ENCODE data around the gene XIRP1. TPM values are rescaled to one million over a fixed set of nuclear protein-coding genes. Genes with fewer than 3 reads are reported as not detected.

XIRP1 gene
- total RNA-seq, 2 donors from 2014 or later, result 0.14 to 4.1 TPM

Other genes starting within 250 kb of the XIRP1 start
- under 1 TPM; 0.09 to 0.21 TPM for gene SCN11A, start 140.7 kb downstream of the XIRP1 start, total RNA-seq
- 10 to 100 TPM; 39.2 to 51.8 TPM for gene WDR48, start 140.6 kb downstream of the XIRP1 start, total RNA-seq
- gene GORASP1, start 85.0 kb downstream of the XIRP1 start, total RNA-seq, result 10 to 100 TPM; 19.0 to 22.7 TPM
- gene TTC21A, start 84.9 kb downstream of the XIRP1 start, total RNA-seq, result 1 to 10 TPM; 1.6 to 2.5 TPM
- gene CSRNP1, start 39.0 kb downstream of the XIRP1 start, total RNA-seq, result 10 to 100 TPM; 72.9 to 87.1 TPM
- under 1 TPM; 0.23 to 0.25 TPM for gene CX3CR1, start 87.4 kb upstream of the XIRP1 start, total RNA-seq
- gene CCR8, start 137.1 kb upstream of the XIRP1 start, total RNA-seq, result under 1 TPM; 0.36 to 0.53 TPM
- 10 to 100 TPM; 21.2 to 25.3 TPM for gene SLC25A38, start 190.8 kb upstream of the XIRP1 start, total RNA-seq
- 1,000 to 10,000 TPM; 2,574 to 3,520 TPM for gene RPSA, start 214.1 kb upstream of the XIRP1 start, total RNA-seq

Data from activated naive CD4-positive, alpha-beta T cell treated with anti-CD3 and anti-CD28 coated beads, Interleukin-2, amount 50 U/mL, for 72 hours (primary cell).